GM21723 (cell line): Measurements from ENCODE around the gene OCEL1.
A peak's percentile ranks its signal among the peaks of the same experiment; 100 is the strongest.

ENCODE experiments used
- ATAC-seq: cut with Tn5 transposase; IDR thresholded peaks from one replicate; pipeline ENCODE4 v1.9.1; 2021; ENCODE audit warnings: mild to moderate bottlenecking, moderate library complexity; ENCODE audit not compliant: unreplicated experiment

OCEL1 gene

DNA sequence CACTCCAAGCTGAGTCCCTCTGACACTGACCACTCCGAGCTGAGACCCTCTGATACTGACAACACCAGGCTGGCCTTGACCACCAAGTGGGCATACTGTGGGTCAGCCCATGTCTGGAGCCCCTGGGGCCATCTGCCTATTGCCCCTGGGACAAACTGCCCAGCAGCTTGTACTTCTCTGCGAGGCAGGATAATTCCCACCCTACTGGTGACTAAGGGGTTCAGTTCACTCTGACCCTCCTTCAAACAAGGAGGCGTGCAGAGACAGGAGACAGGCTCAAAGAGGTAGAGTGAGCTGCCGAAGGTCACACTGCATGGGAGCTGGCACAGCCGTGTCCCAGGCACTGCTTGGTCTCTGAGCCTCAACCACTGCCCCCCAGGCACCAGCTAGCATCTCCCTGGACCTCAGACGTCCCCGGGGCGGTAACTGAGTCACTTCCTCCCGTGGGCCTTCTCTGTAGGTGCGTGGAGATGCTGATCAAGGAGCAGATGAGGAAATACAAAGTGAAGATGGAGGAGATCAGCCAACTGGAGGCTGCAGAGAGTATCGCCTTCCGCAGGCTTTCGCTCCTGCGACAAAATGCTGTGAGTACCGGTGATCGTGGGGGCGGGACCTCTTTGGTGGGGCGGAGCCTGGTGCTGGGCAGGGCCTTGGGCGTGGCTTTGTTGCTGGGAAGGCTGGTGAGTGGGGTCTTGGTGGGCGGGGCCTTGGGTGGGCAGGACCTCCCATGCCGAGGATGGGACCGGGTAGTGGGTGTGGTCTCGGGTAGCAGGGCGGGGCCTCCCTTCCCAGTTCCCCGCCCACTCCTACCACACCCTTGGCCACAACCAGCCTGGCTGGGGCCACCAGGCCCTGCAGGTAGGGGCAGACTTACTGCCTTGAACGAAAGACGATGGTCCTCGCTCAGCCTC is 16.6 kb upstream of the OCEL1 start:
- ATAC-seq: no peak

DNA sequence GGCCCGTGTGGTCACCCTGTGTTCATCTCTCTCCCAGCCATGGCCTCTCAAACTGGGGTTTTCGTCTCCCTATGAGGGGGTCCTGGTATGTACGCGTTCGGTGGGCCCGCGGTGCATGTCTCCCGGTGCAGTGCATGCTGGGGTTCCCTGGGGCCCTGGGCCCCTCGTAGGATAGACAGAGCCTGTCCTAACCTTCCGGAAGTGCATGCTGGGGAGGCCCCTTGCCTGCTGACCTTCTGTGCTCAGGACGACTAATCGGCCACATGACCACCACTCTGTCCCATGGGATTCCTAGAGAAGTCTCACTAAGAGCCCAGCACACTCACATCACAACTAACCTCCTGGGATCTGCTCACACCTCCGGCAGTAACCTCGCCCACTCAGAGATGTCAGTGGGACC is 15.7 kb upstream of the OCEL1 start:
- ATAC-seq: no peak

GRCh38 chr19:17211547-17212446 is 14.2 kb upstream of the OCEL1 start:
- ATAC-seq: no peak

DNA sequence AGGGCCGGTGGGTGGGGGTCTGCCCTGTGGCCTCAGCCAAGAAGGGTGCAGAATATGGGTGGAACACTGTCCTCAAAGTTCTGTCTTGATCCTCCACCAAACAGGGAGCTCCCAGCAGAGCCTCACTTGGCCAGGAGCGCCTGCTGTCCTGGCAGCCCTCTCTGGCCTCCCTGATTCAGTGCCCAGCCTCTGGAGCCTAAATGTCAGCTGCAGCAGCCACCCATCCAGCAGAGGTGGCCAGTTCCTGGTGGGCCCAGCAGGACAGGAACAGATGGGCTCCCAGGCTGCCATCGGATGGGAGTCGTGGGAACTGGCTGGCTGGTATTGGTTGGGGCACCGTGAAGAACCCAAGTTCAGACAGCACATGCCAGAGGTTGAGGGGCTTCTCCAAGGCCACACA is 12.7 kb upstream of the OCEL1 start:
- ATAC-seq: no peak

DNA sequence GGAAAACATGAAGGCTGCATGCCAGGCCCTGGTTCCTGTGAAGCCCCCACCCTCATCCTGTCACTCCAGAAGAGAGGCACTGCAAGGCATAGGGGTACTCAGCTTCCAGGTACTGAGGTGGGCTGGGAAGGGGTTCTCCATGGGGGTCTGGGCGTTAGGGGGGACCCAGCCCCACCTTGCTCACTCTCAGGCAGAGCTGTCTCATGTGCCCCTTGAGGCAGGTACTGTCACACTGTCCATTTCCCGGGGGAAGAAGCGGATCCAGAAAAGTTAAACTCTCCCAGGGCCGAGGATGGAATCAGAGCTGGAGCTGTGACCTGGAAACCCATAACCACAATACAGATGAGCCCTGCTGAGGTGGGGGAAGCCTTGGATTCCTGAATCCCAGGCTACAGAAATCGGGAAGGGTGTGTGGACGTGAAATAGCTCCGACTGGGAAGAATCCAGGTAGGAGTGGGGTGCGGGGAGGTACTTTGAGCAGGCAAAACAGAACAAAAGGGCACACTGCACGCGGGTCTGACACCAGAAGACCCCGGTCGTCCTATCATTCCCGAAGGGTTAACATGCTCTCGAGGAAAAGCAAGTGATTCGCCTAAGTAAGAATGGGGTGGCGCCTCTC is 11.4 kb upstream of the OCEL1 start:
- ATAC-seq: no peak

- ATAC-seq: peak; percentile 72
Measured at GRCh38 chr19:17215127-17215971, 10.7 kb upstream of the OCEL1 start, which contains the start of gene USE1. Gene USE1 (plus strand): TSS chr19:17215357. CDS start chr19:17215406, 49 bp downstream.

DNA sequence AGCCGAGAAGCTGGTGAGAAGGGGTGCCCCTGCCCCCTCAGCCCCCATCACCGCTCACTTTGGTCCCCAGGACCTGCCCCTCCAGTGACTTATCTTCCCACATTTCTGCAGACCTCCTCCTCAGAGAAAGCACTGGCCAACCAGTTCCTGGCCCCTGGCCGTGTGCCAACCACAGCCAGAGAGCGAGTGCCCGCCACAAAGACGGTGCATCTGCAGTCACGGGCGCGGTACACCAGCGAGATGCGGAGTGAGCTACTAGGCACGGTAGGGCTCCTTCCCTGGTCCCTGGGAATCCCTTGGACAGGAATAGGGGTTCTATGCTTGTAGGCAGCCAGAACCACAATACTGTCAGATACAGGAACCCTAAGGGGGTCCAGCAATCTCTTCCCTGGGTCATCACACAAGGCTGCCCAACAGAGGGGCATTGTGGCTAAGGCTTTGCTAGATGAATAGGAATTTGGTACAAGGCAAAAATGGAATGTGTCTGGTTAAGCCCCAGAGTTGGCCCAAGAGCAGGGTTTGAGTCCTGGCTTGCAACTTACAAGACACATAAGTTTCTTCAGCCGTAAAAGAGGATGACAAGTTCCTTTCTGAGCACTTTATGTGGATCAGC is 9.9 kb upstream of the OCEL1 start:
- ATAC-seq: no peak

- no peak for ATAC-seq
Measured at GRCh38 chr19:17219286-17219685, 6.7 kb upstream of the OCEL1 start.

GRCh38 chr19:17220207-17220758 is 5.7 kb upstream of the OCEL1 start:
- ATAC-seq: no peak

- ATAC-seq: no peak
Measured at GRCh38 chr19:17225053-17225452, 973 bp upstream of the OCEL1 start.

DNA sequence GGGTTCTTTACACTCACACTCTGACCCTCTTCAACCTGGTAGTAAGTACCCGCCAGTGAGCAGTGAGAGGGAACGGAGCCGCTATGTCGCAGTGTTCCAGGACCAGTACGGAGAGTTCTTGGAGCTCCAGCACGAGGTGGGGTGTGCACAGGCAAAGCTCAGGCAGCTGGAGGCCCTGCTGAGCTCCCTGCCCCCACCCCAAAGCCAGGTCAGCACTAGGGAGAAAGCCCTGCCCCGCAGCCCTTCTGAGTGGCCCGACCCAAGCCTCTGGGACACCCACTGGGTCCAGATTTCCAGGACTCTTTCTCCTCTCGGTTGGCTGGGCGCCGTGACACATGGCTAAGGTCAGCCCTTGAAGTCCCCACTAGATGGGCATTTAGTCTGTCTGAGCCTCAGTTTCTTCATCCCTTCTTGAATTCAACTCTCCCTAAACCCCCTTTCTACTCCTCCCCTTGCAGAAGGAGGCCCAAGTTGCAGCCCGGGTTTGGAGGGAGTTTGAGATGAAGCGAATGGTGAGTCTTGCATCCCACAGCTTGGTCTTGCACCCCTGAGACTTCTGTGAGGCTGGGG is 1.9 kb downstream of the OCEL1 start:
- ATAC-seq: no peak

GRCh38 chr19:17229890-17230289 is 3.9 kb downstream of the OCEL1 start:
- ATAC-seq: no peak

- no peak for ATAC-seq
Measured at GRCh38 chr19:17232258-17232657, 6.2 kb downstream of the OCEL1 start.

DNA sequence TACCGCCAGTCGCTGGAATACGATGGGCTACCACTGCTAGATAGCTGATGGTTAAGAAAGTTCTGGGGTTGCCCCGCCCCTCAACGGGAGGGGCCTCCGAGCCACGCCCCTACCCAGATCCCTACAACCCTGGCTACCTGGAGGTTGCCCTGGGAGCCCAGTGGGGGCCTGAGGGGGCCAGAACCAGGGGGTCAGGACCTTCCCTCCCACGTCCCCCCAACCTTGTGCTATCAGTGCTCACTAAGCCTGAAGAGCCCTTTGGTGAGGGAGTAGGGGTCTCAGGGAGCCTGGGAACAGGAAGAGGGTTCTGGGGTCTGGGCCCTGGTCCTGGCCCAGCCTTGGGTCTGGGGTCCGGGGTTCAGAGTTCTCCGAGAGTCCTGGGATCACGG is 8.9 kb downstream of the OCEL1 start:
- peak; percentile 69 for ATAC-seq

DNA sequence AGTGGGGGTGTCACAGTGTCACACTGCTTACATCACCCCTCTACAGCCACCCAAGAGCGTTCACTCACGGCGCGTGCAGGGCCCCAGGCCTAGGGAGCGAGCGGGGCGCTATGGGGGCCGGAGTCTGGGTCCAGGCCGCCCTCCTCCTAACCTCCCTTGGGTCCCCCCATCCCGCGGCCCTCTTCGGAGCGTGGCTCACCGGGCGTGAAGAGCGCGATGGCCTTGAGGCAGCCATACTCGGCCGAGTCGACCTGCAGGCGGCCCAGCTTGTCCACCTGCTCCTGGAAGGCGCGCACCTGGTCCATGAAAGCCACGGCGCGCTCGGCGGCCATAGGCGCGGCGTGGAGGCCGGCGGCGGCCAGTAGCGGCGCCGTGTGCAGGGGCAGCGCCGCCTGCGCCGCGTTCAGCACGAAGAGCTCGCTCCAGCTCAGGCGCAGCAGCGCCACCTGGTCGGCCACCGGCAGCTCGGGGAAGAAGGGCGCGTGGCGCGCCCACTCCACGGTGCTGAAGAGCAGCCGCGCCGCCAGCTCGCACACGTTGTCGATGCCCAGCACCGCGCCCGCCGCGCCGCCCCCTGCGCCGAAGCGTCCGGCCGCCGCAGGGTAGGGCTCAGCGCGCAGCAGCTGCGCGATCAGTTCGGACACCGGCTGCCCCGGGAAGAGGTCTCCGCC is 9.4 kb downstream of the OCEL1 start:
- ATAC-seq: peak; percentile 59

GRCh38 chr19:17235971-17236777 is 10.1 kb downstream of the OCEL1 start:
- no peak for ATAC-seq

DNA sequence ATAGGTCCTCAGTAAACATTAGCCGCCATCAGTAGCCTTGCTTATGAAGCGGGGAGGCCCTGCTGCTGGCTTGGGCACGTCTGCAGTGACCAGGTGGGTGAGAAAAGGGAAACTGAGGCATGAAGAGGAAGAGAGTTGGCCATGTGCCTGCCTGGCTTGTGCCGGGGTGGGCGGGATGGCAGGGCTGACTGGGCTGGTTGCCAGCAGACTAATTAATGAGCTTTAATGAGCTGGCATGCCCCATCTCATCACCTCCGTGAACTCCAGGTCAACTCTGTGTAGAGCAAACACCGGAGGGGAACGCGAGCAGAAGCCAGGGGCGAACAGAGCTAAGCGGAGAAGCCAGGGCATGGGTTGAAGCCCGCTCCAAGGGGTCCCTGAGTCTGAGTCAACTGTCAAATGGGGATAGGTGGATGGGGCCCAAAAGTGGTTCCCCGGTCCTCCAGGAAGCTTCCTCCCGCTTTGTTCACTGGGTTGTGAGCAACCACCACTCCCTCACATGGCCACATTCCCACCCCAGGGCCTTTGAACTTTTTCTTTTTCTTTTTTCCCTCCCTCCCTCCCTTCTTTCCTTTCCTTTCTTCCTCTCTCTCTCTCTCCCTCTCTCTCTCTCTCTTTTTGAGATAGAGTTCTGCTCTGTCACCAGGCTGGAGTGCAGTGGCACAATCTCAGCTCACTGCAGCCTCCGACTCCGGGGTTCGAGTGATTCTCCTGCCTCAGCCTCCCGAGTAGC is 11.0 kb downstream of the OCEL1 start:
- ATAC-seq: no peak
